ENCODE measurements around the gene TDRD5.

Gene TDRD5

DNA sequence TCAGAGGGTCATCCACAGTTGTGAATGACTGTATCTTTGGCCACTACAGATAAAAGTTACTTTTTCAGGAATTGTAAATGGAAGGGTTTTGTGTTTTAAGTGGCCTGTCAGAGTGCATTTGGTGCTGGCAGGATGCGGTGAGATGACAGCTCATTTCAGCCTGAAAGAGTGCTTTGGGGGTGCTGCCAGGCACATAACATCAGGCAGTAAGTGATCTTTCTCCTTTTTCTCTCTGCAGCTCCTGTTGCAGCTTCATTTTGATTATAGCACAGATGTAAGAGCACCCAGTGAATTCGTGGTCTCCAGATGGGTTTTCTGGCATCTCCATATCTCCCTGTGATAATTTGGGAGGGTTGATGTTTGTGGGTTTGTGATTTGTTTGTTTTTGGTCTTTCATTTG lies 136.6 kb downstream of the TDRD5 start:
- Histone ChIP-seq H3K4me2 (ENCODE audit: low read length) (no peak overlapping the region), H3K4me1 (ENCODE audit: low read length) (no peaks in the 10 kb centered on the region), H3K9ac (ENCODE audit: low read length) (no peak overlapping the region), H3K4me3 (ENCODE audit: low read length) (no peak overlapping the region), H3K9me3 (ENCODE audit: insufficient read depth, low read length) (no peaks in the 10 kb centered on the region), H3K27me3 (ENCODE audit: low read depth, low read length) (peaks cover 30% of the 10 kb centered on the region), H4K20me1 (ENCODE audit: insufficient read depth, low read length) (no peaks in the 10 kb centered on the region), H3K36me3 (replicated peaks; ENCODE audit: low read depth, low read length) (no peaks in the 10 kb centered on the region), H3K79me2 (ENCODE audit: low read length) (no peaks in the 10 kb centered on the region), H2AFZ (ENCODE audit: low read depth, low read length) (no peak overlapping the region), H3K27ac (ENCODE audit: low read length) (no peak overlapping the region)
- TF ChIP-seq EZH2phosphoT487 (IDR thresholded peaks at IDR 0.05; ENCODE audit: low read depth) = no peak
- TF ChIP-seq, protein P1, sequence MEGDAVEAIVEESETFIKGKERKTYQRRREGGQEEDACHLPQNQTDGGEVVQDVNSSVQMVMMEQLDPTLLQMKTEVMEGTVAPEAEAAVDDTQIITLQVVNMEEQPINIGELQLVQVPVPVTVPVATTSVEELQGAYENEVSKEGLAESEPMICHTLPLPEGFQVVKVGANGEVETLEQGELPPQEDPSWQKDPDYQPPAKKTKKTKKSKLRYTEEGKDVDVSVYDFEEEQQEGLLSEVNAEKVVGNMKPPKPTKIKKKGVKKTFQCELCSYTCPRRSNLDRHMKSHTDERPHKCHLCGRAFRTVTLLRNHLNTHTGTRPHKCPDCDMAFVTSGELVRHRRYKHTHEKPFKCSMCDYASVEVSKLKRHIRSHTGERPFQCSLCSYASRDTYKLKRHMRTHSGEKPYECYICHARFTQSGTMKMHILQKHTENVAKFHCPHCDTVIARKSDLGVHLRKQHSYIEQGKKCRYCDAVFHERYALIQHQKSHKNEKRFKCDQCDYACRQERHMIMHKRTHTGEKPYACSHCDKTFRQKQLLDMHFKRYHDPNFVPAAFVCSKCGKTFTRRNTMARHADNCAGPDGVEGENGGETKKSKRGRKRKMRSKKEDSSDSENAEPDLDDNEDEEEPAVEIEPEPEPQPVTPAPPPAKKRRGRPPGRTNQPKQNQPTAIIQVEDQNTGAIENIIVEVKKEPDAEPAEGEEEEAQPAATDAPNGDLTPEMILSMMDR (IDR thresholded peaks at IDR 0.05; ENCODE audit: low read depth, low read length) = no peak

DNA sequence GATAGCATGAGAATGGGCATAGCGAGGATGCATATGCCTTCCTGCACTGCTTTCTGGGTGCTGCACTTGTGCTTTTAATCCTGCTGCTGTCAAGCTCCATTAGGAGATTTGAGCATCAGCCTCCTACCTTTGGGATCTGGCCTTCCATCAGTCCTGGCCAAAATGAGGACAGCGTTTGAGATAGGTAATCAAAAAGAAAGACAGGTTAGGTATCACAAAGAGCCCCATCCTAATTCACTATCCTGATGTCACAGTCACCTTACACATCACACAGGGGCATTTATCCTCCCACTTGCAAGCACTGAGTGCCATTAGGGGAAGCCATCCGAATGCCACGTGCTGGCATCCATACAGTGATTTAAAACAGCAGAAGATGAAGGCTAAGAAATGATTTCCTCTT lies 138.2 kb downstream of the TDRD5 start:
- no peak overlapping the region for H3K9ac ChIP-seq (ENCODE audit: low read length)
- no peak for TF ChIP-seq EZH2phosphoT487 (IDR thresholded peaks at IDR 0.05; ENCODE audit: low read depth)
- TF ChIP-seq, protein P1 (IDR thresholded peaks at IDR 0.05; ENCODE audit: low read depth, low read length) = no peak
- H3K27me3 ChIP-seq (ENCODE audit: low read depth, low read length) = peaks cover 30% of the 10 kb centered on the region
- H4K20me1 ChIP-seq (ENCODE audit: insufficient read depth, low read length) = no peaks in the 10 kb centered on the region
- no peaks in the 10 kb centered on the region for H3K36me3 ChIP-seq (replicated peaks; ENCODE audit: low read depth, low read length)
- H3K27ac ChIP-seq (ENCODE audit: low read length) = no peak overlapping the region
- no peak overlapping the region for H3K4me2 ChIP-seq (ENCODE audit: low read length)
- no peaks in the 10 kb centered on the region for H3K4me1 ChIP-seq (ENCODE audit: low read length)
- no peak overlapping the region for H3K4me3 ChIP-seq (ENCODE audit: low read length)
- H3K9me3 ChIP-seq (ENCODE audit: insufficient read depth, low read length) = no peaks in the 10 kb centered on the region
- H2AFZ ChIP-seq (ENCODE audit: low read depth, low read length) = no peak overlapping the region
- no peaks in the 10 kb centered on the region for H3K79me2 ChIP-seq (ENCODE audit: low read length)

DNA sequence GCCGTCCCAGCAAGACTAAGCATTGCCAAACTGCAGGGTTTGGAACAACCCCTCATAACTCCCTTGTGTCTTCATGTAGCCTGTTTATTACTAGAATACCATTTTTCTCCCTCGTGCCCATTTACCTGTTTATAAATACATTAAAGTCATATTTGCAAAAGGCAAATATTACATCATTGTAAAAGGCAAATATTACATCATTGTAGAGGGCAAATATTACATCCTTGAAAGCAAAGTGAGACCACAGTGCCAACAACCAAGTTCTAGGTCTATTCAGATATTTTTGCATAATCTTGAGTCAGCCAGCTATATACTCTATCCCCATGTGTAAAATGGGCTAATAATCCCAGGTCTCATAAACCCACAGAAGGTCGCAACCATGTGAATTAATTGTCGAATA lies 140.0 kb downstream of the TDRD5 start:
- Histone ChIP-seq H4K20me1 (ENCODE audit: insufficient read depth, low read length) (no peaks in the 10 kb centered on the region), H3K79me2 (ENCODE audit: low read length) (no peaks in the 10 kb centered on the region), H3K9me3 (ENCODE audit: insufficient read depth, low read length) (no peaks in the 10 kb centered on the region), H3K27me3 (ENCODE audit: low read depth, low read length) (peaks cover 26% of the 10 kb centered on the region), H3K9ac (ENCODE audit: low read length) (no peak overlapping the region), H2AFZ (ENCODE audit: low read depth, low read length) (no peak overlapping the region), H3K36me3 (replicated peaks; ENCODE audit: low read depth, low read length) (no peaks in the 10 kb centered on the region), H3K4me3 (ENCODE audit: low read length) (no peak overlapping the region), H3K4me1 (ENCODE audit: low read length) (no peaks in the 10 kb centered on the region), H3K27ac (ENCODE audit: low read length) (no peak overlapping the region), H3K4me2 (ENCODE audit: low read length) (no peak overlapping the region)
- TF ChIP-seq, protein P1 (IDR thresholded peaks at IDR 0.05; ENCODE audit: low read depth, low read length) = no peak
- TF ChIP-seq EZH2phosphoT487 (IDR thresholded peaks at IDR 0.05; ENCODE audit: low read depth) = no peak

Measured in OCI-LY3 (cell line).